Stimulated activated CD8-positive, alpha-beta memory T cell treated with anti-CD3 and anti-CD28 coated beads, Interleukin-2, amount 100 ng/mL, for 48 hours (primary cell): ENCODE data around the gene DPAGT1.
"Not testable (repeated sequence)": the region's sequence is repeated elsewhere in the genome, so short reads cannot be mapped to it uniquely, and the experiment has no call there.

Source experiments
- DNase-seq, 2 donors: peaks; one replicate each; pipeline ENCODE4 v3.0.0-alpha.2; 2020; ENCODE audit warnings: low read depth in 2 of 2

The DPAGT1 gene

DNA sequence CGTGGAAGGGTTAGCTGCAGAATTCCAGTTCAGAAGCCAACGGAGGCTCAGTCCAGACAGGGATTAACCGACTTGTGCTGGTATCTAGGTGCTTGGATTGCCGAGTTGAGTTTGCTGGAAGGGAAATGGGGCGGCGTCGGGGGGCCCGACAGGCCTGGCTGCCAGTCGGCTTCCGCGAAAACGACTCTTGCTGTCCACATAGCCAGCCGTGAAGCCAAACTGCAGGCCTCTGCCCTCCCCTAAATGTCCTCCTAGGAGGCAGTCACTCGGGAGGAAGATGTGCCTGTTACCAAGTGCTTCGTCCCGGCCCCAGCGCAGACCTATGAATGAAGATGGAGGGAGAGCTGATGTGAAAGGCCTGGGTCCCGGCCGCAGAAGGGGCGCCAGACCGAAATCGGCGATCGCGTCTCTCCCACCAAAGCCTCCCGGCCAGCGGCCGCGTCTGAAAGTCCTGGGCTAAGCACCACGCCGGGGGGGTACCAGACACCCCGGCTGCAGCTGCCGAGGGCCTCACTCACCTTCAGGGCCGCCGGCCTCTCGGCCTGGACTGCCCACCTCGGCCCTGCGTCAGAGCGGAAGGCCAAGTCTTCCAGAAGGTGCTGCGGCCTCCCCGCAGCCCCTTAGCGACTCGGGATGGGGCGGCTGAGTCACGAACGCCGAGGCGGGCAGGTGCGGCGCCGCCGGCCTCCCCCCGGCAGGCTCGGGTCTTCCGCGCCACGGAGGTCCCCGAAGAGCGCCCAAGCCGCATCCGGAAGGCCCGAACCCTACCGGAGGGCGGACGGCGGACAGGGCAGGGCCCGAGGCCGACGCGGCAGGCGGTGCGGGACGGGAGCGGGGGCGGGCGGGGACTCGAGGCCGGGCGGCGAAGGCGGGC lies 7.5 kb downstream of the DPAGT1 start:
- no peak for DNase-seq

DNA sequence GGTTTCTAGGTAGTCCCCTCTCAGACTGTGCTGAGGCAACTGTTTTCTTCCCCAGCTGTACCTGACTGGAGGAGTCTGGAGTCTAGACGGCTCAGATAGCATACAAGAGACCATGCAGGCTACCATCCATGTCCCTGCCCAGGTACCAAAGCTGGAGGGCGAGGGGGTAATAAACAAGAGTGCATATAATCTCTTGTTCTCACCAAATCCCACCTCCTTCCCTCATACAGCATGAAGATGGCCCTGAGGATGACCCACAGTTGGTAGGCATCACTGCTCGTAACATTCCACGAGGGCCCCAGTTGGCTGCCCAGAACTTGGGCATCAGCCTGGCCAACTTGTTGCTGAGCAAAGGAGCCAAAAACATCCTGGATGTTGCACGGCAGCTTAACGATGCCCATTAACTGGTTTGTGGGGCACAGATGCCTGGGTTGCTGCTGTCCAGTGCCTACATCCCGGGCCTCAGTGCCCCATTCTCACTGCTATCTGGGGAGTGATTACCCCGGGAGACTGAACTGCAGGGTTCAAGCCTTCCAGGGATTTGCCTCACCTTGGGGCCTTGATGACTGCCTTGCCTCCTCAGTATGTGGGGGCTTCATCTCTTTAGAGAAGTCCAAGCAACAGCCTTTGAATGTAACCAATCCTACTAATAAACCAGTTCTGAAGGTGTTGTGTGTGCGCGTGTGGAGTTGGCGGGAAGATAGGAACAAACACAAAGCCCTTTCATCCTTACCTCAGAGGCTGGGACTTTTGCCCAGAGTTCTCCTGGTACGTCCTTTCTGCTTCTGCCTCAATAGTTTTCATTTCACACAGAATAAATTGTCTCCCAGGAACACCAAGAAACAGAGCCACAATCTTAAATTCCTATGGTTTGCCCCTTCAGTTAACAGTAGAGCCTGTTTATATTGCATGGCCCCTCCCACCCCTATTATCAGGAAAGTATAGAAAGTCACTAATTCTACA lies 8.5 kb downstream of the DPAGT1 start:
- no peak for DNase-seq

DNA sequence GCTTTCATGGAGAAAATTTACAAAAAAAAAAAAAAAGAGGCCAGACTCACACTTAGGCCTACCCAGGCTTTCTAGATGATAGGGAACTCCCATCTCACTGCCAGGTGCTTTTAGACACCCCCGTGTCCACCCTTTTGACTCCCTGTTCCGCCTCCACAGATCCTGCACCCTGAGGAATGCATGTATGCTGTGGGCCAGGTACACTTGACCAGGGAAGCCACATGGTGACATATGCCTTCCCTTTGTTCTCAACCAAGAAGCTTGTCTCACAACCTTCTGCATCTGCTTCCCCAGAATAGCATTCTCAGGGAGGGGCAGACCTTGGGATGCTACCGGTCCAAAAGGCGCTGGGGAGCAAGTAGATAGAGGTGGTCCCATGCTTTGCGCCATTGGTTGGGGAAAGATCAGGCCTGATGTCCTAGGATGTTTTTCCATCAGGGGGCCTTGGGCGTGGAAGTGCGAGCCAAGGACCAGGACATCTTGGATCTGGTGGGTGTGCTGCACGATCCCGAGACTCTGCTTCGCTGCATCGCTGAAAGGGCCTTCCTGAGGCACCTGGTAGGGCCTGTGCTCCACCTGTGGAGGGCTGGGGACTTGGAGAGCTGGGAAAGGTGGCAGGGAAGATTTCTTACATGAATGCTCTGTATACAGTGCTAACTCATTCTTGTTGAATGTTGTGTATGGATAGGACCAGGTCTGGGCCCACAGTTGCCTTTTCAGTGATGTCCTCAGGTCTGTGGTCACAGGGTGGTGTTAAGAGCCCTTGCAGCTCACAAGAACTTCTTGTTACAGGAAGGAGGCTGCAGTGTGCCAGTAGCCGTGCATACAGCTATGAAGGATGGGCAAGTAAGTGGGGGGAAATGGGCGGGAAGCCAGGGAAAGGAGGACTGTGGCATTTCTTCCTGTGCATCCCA lies 9.4 kb downstream of the DPAGT1 start:
- DNase-seq: no peak

DNA sequence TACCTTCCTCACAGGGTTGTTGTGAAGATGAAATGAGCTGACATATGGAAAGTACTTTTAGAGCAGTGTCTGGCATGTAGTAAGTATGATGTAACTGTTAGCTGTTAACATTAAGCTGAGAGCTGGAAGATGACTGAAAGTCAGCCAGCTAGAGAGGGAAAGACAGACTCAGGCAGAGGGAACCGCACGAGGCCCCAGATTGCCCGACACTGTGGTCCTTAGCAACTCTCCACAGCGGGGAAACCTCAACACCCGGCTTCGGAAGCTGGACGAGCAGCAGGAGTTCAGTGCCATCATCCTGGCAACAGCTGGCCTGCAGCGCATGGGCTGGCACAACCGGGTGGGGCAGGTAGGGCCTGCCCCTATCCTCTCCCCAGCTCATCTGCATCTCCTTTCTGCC lies 10.5 kb downstream of the DPAGT1 start:
- no peak for DNase-seq

DNA sequence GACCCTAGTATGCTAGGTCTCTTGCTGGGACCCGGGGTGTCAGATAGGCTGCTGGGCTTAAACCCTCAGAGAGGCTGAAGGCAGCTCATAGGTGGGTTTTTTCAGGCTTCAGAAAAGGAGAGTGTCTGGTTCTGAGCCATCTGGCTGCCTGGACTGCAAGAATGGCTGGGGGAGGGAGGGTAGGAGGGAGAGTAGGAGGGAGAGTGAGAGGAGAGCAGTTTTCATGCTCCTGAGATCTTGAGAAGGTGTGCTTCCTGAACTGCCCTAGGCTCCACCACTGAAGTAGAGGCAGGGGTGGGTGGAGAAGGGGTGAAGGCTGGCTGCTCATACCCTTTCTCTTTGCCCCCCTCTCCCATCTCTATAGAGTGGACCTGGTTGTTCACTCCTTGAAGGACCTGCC lies 12.3 kb downstream of the DPAGT1 start:
- DNase-seq: no peak

DNA sequence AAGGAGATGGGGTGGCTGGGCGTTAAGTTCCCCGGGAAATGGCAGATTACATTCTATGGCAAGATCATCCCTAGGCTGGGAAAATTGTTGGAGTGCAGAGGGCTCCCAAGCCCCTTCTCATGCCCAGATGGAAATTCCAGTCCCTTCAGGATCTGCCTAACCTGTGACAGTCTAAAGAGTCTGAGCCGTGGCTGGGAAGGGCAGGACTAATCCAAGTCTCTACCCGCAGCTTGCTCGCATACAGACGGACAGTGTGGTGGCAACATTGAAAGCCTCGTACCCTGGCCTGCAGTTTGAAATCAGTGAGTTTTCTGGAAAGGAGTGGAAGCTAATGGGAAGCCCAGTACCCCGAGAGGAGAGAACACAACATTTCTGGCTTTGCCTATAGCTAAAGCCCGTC lies 13.2 kb downstream of the DPAGT1 start:
- no peak for DNase-seq

DNA sequence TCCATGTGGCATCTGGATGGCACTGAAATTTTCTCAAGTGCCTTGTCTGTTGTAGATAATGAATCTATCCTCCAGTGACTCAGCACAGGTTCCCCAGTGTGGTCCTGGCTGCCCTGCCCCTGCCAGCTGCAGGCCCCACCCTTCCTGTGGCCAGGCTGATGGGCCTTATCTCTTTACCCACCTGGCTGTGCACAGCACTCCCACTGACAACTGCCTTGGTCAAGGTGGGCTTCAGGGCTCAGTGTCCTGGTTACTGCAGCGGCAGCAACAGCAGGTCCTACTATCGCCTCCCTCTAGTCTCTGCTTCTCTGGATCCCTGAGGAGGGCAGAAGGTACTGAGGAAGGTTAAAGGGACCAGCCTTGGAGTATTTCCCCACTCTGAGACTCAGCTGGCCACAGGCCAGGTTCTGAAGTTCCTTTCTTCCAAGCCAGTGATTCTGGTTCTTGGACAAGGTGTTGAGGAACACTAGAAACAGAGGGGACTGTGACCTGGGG lies 13.9 kb downstream of the DPAGT1 start:
- no peak for DNase-seq

DNA sequence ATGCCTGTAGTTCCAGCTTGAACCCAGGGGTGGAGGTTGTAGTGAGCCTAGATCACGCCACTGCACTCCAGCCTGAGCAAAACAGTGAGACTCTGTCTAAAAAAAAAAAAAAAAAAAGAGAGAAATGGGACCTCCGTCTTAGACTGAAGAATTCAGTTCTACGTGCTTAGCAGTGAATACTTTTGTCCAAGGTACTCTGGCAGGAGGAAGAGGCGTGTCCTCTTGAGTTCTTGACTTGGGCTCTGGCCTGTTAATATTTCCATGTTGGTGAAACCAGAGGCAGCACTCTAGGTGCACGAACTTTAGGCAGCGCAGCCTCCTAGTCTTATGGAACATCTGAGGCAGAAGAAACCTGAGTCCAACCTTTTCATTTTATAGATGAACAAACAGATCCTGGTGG lies 14.5 kb downstream of the DPAGT1 start:
- DNase-seq: no peak

DNA sequence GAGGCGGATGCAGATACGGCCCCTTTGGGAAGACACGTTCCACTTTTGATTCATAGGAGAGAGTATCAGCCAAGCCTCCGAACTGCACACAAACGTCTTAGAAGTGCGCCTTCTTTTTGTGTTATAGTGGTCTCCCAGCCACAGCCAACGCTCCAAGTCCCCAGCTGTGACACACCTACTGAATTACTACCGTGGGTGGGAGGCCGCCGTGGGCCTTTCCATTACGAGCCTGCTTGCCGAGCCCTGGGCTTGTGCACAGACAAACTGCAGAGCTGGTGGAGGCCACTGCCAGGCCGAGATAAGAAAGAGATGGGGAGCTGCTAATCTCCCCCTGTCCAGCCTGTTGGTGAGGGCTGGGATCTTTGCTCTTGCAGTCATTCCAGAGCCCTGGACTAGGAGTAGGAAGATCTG lies 16.2 kb downstream of the DPAGT1 start:
- peak in 1 of 2 donors; percentile 24 for DNase-seq

DNA sequence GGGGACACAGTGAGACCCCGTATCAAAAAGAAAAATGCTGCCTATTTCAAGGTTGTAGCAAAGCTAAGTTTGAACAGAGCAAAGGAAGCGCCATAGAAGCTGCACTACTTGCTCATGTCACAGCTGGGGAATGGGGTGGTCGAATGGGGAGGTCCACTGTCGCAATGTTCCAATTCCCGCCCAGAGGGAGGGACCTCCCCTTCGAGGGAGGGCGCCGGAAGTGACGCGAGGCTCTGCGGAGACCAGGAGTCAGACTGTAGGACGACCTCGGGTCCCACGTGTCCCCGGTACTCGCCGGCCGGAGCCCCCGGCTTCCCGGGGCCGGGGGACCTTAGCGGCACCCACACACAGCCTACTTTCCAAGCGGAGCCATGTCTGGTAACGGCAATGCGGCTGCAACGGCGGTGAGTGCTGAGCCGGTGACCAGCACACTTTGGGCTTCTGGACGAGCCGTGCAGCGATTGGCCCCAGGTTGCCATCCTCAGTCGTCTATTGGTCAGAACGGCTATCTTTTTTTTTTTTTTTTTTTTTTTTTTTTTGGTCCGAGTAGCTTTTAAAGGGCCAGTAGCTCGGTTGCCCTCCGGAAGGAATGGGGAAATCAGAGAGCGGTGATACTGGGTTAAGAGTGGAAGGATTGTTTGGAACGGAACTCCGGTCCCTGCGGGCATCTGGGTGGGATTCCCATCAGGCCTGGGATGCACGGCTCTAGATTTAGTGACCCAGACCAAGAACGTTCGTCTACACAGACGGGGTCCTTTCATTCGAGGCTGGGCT lies 16.8 kb downstream of the DPAGT1 start, which contains the start of gene HMBS:
Gene HMBS (plus strand): TSS at position 219 of the 774 bp plus-strand sequence. CDS start 153 bp downstream, at position 372.
- peak; percentile 86 to 88 for DNase-seq

DNA sequence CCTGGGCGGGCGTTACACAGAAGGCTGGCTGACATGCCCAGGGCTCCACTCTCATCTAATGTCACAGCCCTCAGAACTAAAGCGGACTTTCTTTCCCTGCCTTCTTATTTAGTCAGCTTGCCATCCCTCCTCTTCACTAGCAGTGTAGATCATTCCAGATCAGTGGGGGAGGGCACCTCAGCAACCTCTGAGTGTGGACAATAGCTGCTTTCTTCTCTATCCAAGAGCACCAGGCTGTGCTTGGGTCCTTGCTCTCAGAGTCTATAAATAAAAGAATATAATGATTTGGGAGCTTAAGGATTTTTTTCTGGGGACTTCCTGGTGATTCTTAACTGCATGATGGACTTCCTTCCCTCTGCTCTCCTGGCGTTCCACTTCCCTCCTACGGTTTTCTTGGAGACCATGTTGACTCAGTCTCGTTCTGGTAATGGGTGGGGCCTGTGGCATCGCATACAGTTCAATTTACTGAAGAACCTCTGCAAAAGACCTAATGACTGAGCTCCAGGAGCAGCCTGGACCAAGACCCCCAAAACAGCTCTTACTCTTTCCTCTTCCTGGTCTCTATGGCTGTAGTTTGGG lies 19.9 kb downstream of the DPAGT1 start:
- no peak for DNase-seq

DNA sequence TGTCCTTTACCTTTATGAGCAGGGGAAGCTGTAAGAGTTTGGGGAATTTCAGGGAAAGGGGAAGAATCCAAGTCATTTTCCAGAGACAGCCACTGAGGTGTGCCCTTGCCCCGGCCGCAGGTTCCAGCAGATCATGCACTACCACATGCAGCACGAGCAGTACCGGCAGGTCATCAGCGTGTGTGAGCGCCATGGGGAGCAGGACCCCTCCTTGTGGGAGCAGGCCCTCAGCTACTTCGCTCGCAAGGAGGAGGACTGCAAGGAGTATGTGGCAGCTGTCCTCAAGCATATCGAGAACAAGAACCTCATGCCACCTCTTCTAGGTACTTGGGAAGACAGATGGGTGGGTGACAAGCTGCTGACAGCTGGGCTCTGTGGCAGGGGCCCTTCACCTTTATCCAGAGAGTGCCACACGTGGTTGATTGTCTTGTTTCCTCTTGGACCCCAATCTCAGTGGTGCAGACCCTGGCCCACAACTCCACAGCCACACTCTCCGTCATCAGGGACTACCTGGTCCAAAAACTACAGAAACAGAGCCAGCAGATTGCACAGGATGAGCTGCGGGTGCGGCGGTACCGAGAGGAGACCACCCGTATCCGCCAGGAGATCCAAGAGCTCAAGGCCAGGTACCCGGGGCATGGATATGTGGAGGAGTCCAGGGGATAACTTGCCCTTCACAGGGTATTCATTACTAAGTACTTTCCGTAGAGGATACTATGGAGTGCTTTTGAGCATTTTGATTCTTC lies 22.8 kb downstream of the DPAGT1 start:
- DNase-seq: no peak

DNA sequence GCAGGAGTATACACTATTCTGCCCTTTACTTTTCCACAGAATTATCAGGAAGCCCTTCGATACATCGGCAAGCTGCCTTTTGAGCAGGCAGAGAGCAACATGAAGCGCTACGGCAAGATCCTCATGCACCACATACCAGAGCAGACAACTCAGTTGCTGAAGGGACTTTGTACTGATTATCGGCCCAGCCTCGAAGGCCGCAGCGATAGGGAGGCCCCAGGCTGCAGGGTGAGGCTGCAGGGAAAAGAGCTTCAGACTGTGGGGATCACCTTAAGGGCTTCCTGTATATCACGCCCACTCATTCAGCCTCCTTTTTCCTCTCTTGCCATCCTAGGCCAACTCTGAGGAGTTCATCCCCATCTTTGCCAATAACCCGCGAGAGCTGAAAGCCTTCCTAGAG lies 23.8 kb downstream of the DPAGT1 start:
- DNase-seq: no peak

DNA sequence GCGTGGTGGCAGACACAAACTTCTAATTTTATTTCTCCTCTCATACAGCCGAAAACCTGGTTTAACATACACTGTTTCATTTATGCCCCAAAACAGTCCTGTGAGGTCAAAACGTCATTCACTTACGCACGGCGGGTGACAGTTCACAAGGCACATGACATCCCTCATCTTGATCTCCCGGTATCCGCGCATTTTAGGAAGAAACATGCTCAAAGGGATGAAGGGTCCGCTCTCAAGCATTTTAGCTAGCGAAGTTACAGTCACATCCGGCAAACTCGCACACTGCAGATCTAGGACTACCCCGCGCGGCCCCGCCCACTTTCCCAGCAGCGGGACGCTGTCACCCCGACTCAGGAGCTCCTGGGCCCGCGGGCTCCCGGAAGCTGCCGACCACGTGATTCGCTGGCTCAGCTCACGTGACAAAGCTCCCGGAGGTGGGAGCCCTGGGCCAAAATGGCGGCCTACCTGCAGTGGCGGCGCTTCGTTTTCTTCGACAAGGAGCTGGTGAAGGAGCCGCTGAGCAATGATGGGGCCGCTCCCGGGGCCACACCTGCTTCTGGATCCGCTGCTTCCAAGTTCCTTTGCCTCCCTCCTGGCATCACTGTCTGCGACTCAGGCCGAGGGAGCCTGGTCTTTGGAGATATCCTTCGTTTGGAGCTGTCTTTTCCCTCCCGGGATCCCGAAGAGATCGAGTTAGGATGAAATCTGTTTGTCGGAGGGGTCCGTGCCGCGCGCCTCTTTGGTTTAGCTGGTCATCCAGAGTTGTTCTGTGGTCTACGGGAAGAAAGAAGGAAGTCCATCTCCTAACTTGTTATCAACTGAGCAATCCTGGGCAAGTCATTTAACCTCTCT lies 34.1 kb downstream of the DPAGT1 start, which contains the start of gene VPS11:
Gene VPS11 (plus strand): TSS at position 448 of the 852 bp plus-strand sequence. CDS start 6 bp downstream, at position 454.
- DNase-seq: peak; percentile 97 to 98

DNA sequence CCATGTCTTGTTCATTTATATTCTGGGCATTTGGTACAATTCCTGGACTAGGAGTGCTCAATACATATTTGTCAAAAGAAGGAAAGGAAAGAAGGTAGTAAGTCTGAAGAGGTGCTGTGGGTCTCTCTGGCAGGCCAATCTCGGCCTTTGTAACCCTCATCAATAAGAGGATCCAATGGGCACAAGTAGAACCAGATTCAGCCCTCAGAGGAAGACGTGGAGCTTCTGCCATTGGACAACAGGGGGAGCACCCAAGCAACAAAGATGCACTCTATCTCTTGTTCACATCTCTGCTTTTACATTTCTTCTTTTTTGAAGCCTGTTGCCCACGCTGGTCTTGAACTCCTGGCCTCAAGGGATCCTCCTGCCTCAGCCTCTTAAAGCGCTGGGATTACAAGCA lies 36.3 kb downstream of the DPAGT1 start:
- DNase-seq: peak in 1 of 2 donors; percentile 17

DNA sequence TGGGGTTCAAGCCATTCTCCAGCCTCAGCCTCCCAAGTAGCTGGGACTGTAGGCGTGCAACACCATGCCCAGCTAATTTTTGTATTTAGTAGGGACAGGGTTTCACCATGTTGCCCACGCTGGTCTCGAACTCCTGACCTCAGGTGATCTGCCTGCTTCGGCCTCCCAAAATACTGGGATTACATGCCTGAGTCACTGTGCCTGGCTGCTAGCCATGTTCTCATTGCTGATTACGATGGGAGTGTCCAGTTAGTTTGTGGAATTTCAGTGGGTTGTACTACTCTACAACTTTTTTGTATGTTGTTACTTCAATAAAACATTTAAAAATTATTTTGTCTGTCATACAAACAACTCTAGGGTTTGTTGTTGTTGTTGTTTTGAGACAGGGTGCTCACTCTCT lies 38.9 kb downstream of the DPAGT1 start:
- no peak for DNase-seq

DNA sequence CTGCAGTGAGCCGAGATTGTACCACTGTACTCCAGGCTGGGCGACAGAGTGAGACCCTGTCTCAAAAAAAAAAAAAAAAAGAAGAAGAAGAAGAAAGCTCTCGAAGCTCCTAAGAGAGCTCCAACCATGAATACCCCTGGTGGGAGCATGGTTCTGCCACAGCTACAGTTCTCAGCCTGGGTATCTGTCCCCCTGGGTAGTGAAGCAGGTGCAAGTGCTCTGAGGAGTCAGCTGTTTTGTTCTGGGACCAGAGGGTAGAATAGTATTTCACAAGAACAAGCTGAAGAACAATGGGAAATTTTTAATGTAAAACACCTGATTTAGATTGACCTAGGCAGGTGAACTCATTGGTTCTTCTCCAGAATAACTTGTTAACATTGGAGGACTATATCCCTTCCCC lies 40.4 kb downstream of the DPAGT1 start:
- DNase-seq: no peak

DNA sequence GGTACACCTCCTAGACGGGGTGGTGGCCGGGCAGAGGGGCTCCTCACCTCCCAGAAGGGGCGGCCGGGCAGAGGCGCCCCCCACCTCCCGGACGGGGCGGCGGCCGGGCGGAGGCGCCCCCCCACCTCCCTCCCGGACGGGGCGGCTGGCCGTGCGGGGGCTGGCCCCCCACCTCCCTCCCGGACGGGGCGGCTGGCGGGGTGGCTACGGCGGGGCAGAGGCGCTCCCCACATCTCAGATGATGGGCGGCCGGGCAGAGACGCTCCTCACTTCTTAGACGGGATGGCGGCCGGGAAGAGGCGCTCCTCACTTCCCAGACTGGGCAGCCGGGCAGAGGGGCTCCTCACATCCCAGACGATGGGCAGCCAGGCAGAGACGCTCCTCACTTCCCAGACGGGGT lies 42.5 kb downstream of the DPAGT1 start:
- DNase-seq: not testable (repeated sequence)
